ENCODE data around the gene AFF2. TPM values are rescaled to one million over a fixed set of nuclear protein-coding genes. Genes with fewer than 3 reads are reported as not detected.

AFF2 gene
- total RNA-seq, 2 donors from 2014 or later = 7.4 to 16.6 TPM

GRCh38 chrX:148613636-148614035 lies 113.2 kb downstream of the AFF2 start:
- Histone ChIP-seq H3K36me3 (no peaks in the 10 kb centered on the region), H3K9me3 (no peaks in the 10 kb centered on the region), H3K27me3 (replicated peaks; ENCODE audit: insufficient read depth) (no peaks in the 10 kb centered on the region), H3K27ac (no peak overlapping the region), H3K4me1 (ENCODE audit: control insufficient read depth in 1 of 2, low read depth in 2 of 2) (no peaks in the 10 kb centered on the region), H3K4me3 (no peak overlapping the region)
- ATAC-seq (ENCODE audit: insufficient number of reproducible peaks, low FRiP score, low read depth) (no peak), DNase-seq (ENCODE audit: low spot score) (no peak)
- TF ChIP-seq, protein P1, sequence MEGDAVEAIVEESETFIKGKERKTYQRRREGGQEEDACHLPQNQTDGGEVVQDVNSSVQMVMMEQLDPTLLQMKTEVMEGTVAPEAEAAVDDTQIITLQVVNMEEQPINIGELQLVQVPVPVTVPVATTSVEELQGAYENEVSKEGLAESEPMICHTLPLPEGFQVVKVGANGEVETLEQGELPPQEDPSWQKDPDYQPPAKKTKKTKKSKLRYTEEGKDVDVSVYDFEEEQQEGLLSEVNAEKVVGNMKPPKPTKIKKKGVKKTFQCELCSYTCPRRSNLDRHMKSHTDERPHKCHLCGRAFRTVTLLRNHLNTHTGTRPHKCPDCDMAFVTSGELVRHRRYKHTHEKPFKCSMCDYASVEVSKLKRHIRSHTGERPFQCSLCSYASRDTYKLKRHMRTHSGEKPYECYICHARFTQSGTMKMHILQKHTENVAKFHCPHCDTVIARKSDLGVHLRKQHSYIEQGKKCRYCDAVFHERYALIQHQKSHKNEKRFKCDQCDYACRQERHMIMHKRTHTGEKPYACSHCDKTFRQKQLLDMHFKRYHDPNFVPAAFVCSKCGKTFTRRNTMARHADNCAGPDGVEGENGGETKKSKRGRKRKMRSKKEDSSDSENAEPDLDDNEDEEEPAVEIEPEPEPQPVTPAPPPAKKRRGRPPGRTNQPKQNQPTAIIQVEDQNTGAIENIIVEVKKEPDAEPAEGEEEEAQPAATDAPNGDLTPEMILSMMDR (IDR thresholded peaks at IDR 0.05) = no peak

DNA sequence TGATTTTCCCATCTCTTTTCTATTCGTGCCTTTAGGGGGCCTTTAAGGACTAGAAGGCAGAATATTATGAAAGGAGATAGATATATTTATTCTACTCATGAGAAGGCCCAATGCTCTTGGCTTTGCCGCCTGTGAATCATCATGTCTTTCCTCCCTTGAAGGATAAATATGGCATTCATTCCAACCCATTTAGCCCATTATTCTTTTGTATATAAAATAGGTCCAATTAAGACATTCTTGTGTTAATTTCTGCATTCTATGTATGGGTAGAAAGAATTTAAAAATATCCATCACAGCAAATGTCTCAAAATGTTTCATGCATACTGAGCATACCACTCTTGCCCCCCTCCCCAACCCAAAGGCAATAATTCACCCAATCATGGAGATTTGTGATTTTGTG lies 115.1 kb downstream of the AFF2 start:
- Histone ChIP-seq H3K27me3 (replicated peaks; ENCODE audit: insufficient read depth) (no peaks in the 10 kb centered on the region), H3K4me3 (no peak overlapping the region), H3K4me1 (ENCODE audit: control insufficient read depth in 1 of 2, low read depth in 2 of 2) (no peaks in the 10 kb centered on the region), H3K36me3 (no peaks in the 10 kb centered on the region), H3K27ac (no peak overlapping the region), H3K9me3 (no peaks in the 10 kb centered on the region)
- DNase-seq (ENCODE audit: low spot score) (no peak), ATAC-seq (ENCODE audit: insufficient number of reproducible peaks, low FRiP score, low read depth) (no peak)
- TF ChIP-seq, protein P1 (IDR thresholded peaks at IDR 0.05) = no peak

DNA sequence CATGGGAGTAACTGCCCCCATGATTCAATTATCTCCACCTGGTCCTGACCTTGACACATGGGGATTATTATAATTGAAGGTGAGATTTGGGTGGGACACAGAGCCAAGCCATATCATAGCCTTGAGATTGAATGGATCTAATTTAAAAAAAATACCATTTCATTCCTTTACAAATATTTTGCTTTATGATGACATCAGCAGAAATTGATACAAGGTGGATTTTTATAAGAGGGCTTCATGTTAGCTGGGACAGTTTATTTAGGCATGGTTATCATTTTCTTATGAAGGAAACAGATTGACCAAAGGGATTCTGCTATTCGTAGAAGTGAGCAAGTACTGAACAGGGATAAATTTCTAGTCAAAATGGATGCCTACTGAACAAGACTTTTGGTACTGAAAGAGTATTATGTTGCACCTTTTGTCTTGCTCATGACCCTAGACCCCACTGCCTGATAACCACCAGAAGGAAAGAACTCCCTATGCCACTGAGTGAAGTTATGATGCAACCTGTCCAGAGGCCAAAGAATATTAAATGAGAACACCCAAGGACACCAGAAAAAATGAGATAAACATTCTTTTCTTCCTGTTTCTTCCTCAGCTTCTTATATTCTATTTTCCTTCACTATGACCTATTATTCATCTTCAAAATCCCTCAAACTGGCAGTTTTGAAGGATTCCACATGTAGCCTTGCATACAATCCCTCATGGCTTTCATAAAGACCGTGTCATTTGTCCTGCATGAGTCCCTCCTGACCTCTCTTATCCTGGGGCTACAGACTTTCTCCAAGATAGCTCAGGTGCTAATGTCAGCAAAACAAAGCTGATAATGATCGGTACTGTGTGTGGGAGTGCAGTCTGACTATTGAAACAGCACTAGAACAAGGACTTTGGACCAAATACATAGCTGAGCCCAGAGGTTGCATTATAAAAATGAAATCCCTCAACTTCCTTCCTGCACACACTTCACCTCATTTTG lies 118.3 kb downstream of the AFF2 start:
- Histone ChIP-seq H3K27ac (no peak overlapping the region), H3K9me3 (no peaks in the 10 kb centered on the region), H3K27me3 (replicated peaks; ENCODE audit: insufficient read depth) (no peaks in the 10 kb centered on the region), H3K36me3 (no peaks in the 10 kb centered on the region), H3K4me1 (ENCODE audit: control insufficient read depth in 1 of 2, low read depth in 2 of 2) (no peaks in the 10 kb centered on the region), H3K4me3 (no peak overlapping the region)
- ATAC-seq (ENCODE audit: insufficient number of reproducible peaks, low FRiP score, low read depth) (no peak), DNase-seq (ENCODE audit: low spot score) (no peak)
- TF ChIP-seq, protein P1 (IDR thresholded peaks at IDR 0.05) = no peak

DNA sequence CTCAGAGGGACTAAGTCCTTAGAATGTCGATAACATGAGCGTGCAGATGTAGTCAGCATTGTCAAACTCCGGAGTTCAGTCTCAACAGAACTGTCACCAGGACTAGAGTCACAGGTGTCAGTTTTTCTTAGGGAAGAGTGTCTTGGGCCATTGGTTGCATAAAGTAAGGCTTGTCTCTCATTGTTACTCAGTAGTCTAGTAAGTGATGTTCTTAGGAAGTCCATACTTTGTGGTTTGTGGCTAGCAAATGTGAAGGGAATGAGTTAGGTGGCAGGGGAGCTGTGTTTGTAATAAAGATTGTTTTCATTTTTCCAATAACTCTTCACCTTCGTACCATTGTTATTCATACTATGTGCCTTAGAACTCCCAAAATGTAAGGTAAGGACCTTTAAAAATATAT lies 119.6 kb downstream of the AFF2 start:
- Histone ChIP-seq H3K27ac (no peak overlapping the region), H3K4me1 (ENCODE audit: control insufficient read depth in 1 of 2, low read depth in 2 of 2) (no peaks in the 10 kb centered on the region), H3K9me3 (no peaks in the 10 kb centered on the region), H3K27me3 (replicated peaks; ENCODE audit: insufficient read depth) (no peaks in the 10 kb centered on the region), H3K36me3 (no peaks in the 10 kb centered on the region), H3K4me3 (no peak overlapping the region)
- no peak for DNase-seq (ENCODE audit: low spot score)
- TF ChIP-seq, protein P1 (IDR thresholded peaks at IDR 0.05) = no peak
- no peak for ATAC-seq (ENCODE audit: insufficient number of reproducible peaks, low FRiP score, low read depth)

- TF ChIP-seq, protein P1 (IDR thresholded peaks at IDR 0.05) = no peak
- ATAC-seq (ENCODE audit: insufficient number of reproducible peaks, low FRiP score, low read depth) = no peak
Observed at GRCh38 chrX:148624951-148625474, 124.6 kb downstream of the AFF2 start.

More at GRCh38 chrX:148624951-148625474, 124.6 kb downstream of the AFF2 start:
- Histone ChIP-seq H3K9me3 (no peaks in the 10 kb centered on the region), H3K36me3 (no peaks in the 10 kb centered on the region), H3K27me3 (replicated peaks; ENCODE audit: insufficient read depth) (no peaks in the 10 kb centered on the region), H3K4me1 (ENCODE audit: control insufficient read depth in 1 of 2, low read depth in 2 of 2) (no peaks in the 10 kb centered on the region), H3K27ac (no peak overlapping the region), H3K4me3 (no peak overlapping the region)
- no peak for DNase-seq (ENCODE audit: low spot score)

Data from thoracic aorta (tissue), 2 donors.